Stimulated activated CD8-positive, alpha-beta memory T cell treated with anti-CD3 and anti-CD28 coated beads, Interleukin-4, amount 100 ng/mL, for 1 hour (primary cell): ENCODE data around the gene JUNB.

Source experiments
- DNase-seq, 2 donors: peaks; one replicate each; pipeline ENCODE4 v3.0.0-alpha.2; 2020; ENCODE audit warnings: low read depth in 2 of 2, low spot score in 1 of 2

The JUNB gene

GRCh38 chr19:12840091-12841079 is 49.1 kb downstream of the JUNB start:
- DNase-seq = no peak

- DNase-seq = no peak
Measured at GRCh38 chr19:12841094-12841493, 49.8 kb downstream of the JUNB start.

- no peak for DNase-seq
Measured at GRCh38 chr19:12842511-12842910, 51.2 kb downstream of the JUNB start.
